K562 (cell line): ENCODE results near the gene BMPER. TPM values are rescaled to one million over a fixed set of nuclear protein-coding genes. Genes with fewer than 3 reads are reported as not detected.

Experiments used
- ATAC-seq: fragments of 200-7000 bp; cut with Tn5 transposase; 3 replicates; pipeline ENCODE4 v1.9.1; 2020; ENCODE audit warnings: moderate library complexity
- BruUV-seq: library from RNA; stranded (reverse); fragments of 400-500 nt; replicated peaks from 2 replicates; lab custom pipeline; 2021; lab: Mats Ljungman, UMichigan
- CTCF ChIA-PET: fragments of 300-600 bp; formaldehyde crosslinking; extraction: SDS; loops from one replicate; lab custom pipeline; 2021; ENCODE audit warnings: low intra/inter-chr PET ratio; lab: Yijun Ruan, JAX
- POLR2A ChIA-PET: fragments of 300-600, 350-650 bp; sonication (Branson Sonifier 250); formaldehyde crosslinking; extraction: SDS; loops from one replicate; lab custom pipeline; 2021; ENCODE audit warnings: antibody characterized with exemption, inconsistent platforms; lab: Yijun Ruan, JAX
- DNase-seq, 4 experiments: peaks; one replicate each; pipeline versions ENCODE4 v3.0.0 to v3.0.0-alpha.2; 2011 to 2018; ENCODE audit warnings: low spot score in 3 of 4, mixed read lengths in 3 of 4; ENCODE audit errors: extremely low read depth in 1 of 4
- FAIRE-seq: peaks from 2 replicates; lab custom pipeline; 2011; peaks lifted over from hg19 to GRCh38; lab: Jason Lieb, UNC
- H2AFZ ChIP-seq: 2 replicates; pipeline ENCODE4 v1.6.0; 2011; ENCODE audit warnings: low read depth, low read length, control low read depth, inconsistent platforms
- H3K27ac ChIP-seq: fragments of 200-600 bp; 3 replicates; pipeline ENCODE4 v1.8.0; 2011; ENCODE audit warnings: low read depth, mild to moderate bottlenecking, control low read depth, inconsistent platforms, low read length, moderate library complexity, mixed read lengths; ENCODE audit errors: extremely low read depth
- H3K27me3 ChIP-seq, 2 experiments: fragments of 300-600 bp in 1 of 2; 2 replicates in 1 of 2; 3 replicates in 1 of 2; pipeline versions ENCODE4 v1.6.0 to v1.8.0; 2011; ENCODE audit warnings: inconsistent platforms in 2 of 2, low read length in 2 of 2, mild to moderate bottlenecking in 1 of 2, mixed read lengths in 1 of 2, moderate library complexity in 1 of 2; ENCODE audit not compliant: control insufficient read depth in 2 of 2, insufficient read depth in 2 of 2
- H3K36me3 ChIP-seq: fragments of 300-600 bp; 3 replicates; pipeline ENCODE4 v1.8.0; 2011; ENCODE audit warnings: mild to moderate bottlenecking, low read length, inconsistent platforms; ENCODE audit not compliant: control insufficient read depth, insufficient read depth
- H3K4me1 ChIP-seq, 2 experiments: fragments of 200-600 bp in 1 of 2; replicated peaks in 1 of 2; 2 replicates in 1 of 2; 3 replicates in 1 of 2; pipeline versions ENCODE4 v1.5.1 to v1.8.0; 2011; ENCODE audit warnings: inconsistent platforms in 2 of 2, low read length in 2 of 2, mild to moderate bottlenecking in 1 of 2, mixed read lengths in 1 of 2, moderate library complexity in 1 of 2; ENCODE audit not compliant: control insufficient read depth in 2 of 2, insufficient read depth in 2 of 2
- H3K4me2 ChIP-seq: 2 replicates; pipeline ENCODE4 v1.6.1; 2011; ENCODE audit warnings: low read length, control low read depth, inconsistent platforms, mixed read lengths; ENCODE audit not compliant: insufficient read depth
- H3K4me3 ChIP-seq: fragments of 200-600 bp; sonication (generic), shearing (Covaris generic); 2 replicates; pipeline ENCODE4 v1.5.1; 2016; ENCODE audit warnings: control low read depth, inconsistent platforms
- H3K79me2 ChIP-seq: fragments of 200-600 bp; 3 replicates; pipeline ENCODE4 v1.8.0; 2011; ENCODE audit warnings: low read length, inconsistent platforms; ENCODE audit not compliant: control insufficient read depth, insufficient read depth
- H3K9ac ChIP-seq, 2 experiments: 2 replicates each; pipeline versions ENCODE4 v1.6.0 to v1.6.1; 2011; ENCODE audit warnings: low read depth in 2 of 2, low read length in 2 of 2, control low read depth in 1 of 2, inconsistent platforms in 1 of 2, mild to moderate bottlenecking in 1 of 2, mixed read lengths in 1 of 2; ENCODE audit not compliant: insufficient read depth in 1 of 2
- H3K9me1 ChIP-seq: one replicate; pipeline ENCODE4 v1.6.0; 2011; ENCODE audit warnings: inconsistent platforms, mild to moderate bottlenecking, low read length, moderate library complexity; ENCODE audit not compliant: control insufficient read depth, insufficient read depth
- H3K9me3 ChIP-seq: replicated peaks from 2 replicates; pipeline ENCODE4 v1.5.1; 2011; ENCODE audit warnings: low read depth, low read length, inconsistent platforms; ENCODE audit not compliant: control insufficient read depth, insufficient read depth
- H4K20me1 ChIP-seq: replicated peaks from 2 replicates; pipeline ENCODE4 v1.6.1; 2011; ENCODE audit warnings: low read length, inconsistent platforms, mixed read lengths; ENCODE audit not compliant: control insufficient read depth, insufficient read depth
- CXXC5 ChIP-seq: fragments of 250-450 bp; sonication (Bioruptor Pico); IDR thresholded peaks from 2 replicates; pipeline ENCODE4 v1.8.0; 2022; ENCODE audit warnings: inconsistent platforms, mild to moderate bottlenecking, moderate library complexity
- ILK ChIP-seq: fragments of 450-650 bp; IDR thresholded peaks from 2 replicates; pipeline ENCODE4 v1.6.1; 2016; ENCODE audit warnings: missing genetic modification characterization, low read depth, mild to moderate bottlenecking, missing compliant biosample characterization, moderate library complexity, borderline replicate concordance
- MGA ChIP-seq: fragments of 450-650 bp; IDR thresholded peaks from 2 replicates; pipeline ENCODE4 v1.6.1; 2016; ENCODE audit warnings: mild to moderate bottlenecking, moderate library complexity
- ZNF121 ChIP-seq: sonication (generic); formaldehyde crosslinking; conservative IDR thresholded peaks from 2 replicates; pipeline ENCODE4 v1.8.0; 2022; ENCODE audit warnings: missing genetic modification reagents
- ZNF57 ChIP-seq: fragments of 450-650 bp; formaldehyde crosslinking; IDR thresholded peaks from 2 replicates; pipeline ENCODE4 v1.4.0; 2020; ENCODE audit warnings: mild to moderate bottlenecking, moderate library complexity
- ZNF639 ChIP-seq, 2 experiments: fragments of 200-800 bp in 1 of 2; sonication (Bioruptor generic) in 1 of 2; sonication (generic) in 1 of 2; formaldehyde crosslinking in 1 of 2; IDR thresholded peaks in 1 of 2; conservative IDR thresholded peaks in 1 of 2; 2 replicates each; pipeline versions ENCODE4 v1.5.0 to v1.6.1; 2016 to 2020; ENCODE audit warnings: missing compliant biosample characterization in 1 of 2, missing genetic modification characterization in 1 of 2, missing genetic modification reagents in 1 of 2
- ZNF76 ChIP-seq: fragments of 250-450 bp; sonication (Bioruptor Pico); IDR thresholded peaks from 2 replicates; pipeline ENCODE4 v1.4.0; 2020; ENCODE audit warnings: mild to moderate bottlenecking, moderate library complexity, borderline replicate concordance
- WGBS: fragments of 100-300 bp; shearing (Covaris generic); methylation state at CpG from one replicate; pipeline ENCODE4 v1.1.6; 2016; ENCODE audit warnings: low coverage, mixed read lengths; ENCODE audit not compliant: insufficient coverage; ENCODE audit errors: missing lambda C conversion rate; 5-methylcytosine and 5-hydroxymethylcytosine counted together
- in situ Hi-C: fragments of 300-500 bp; cut with MboI; formaldehyde crosslinking; loops from 4 replicates; pipeline ENCODE4 v1.15.0; 2018; ENCODE audit warnings: inconsistent platforms, mixed read lengths
- intact Hi-C: fragments of 100-400 bp; cut with micrococcal nuclease; formaldehyde crosslinking; loops from 2 replicates; pipeline ENCODE4 v1.14.2; 2022
- polyA plus RNA-seq, 8 experiments: library from polyadenylated mRNA; depleted of rRNA in 4 of 8; stranded (reverse) in 5 of 8; unstranded in 3 of 8; fragments of >200 nt; fragmentation: Nextera tagmentation in 2 of 8; fragmentation: Illumina TruSeq in 1 of 8; extraction: Ambion mirVana in 2 of 8; extraction: Trizol in 1 of 8; gene quantifications; 2 replicates each; pipeline versions ENCODE4 v1.2.1 to v1.2.3, GENCODE V29; 2011 to 2014; ENCODE audit warnings: inconsistent platforms in 1 of 8, missing spikeins in 1 of 8
- total RNA-seq, 7 experiments: library from RNA; depleted of rRNA in 6 of 7; stranded (reverse); fragments of >200 nt in 6 of 7; fragmentation: Illumina TruSeq in 2 of 7; extraction: Trizol in 2 of 7; gene quantifications; 2 replicates each; pipeline versions ENCODE4 v1.2.1 to v1.2.3, GENCODE V29; 2011 to 2021; ENCODE audit warnings: low replicate concordance in 1 of 7

The BMPER gene
- total and polyA plus RNA-seq, 9 of the 15 experiments (the other 6 are each of a cell fraction or from before 2014, with no cell fraction given): not detected

- no peak for ATAC-seq
- no peaks in the 10 kb centered on the region for H3K9me1 ChIP-seq
- in situ Hi-C loops: no loop called here
- no peaks in the 10 kb centered on the region for H3K9me3 ChIP-seq
- no peaks in the 10 kb centered on the region for H3K27me3 ChIP-seq
- WGBS: 0% methylated on average over 5 of the region's 5 CpGs
- intact Hi-C loops: no loop called here
- no peak overlapping the region for H3K27ac ChIP-seq
- TF ChIP-seq ZNF121 (CRISPR knock-in tag) (no peak), ILK (tag) (no peak), CXXC5 (no peak), ZNF76 (CRISPR knock-in tag) (no peak), MGA (no peak), ZNF639 (CRISPR knock-in tag; conservative IDR thresholded peaks at IDR 0.05 in 1 of 2, IDR thresholded peaks at IDR 0.05 in 1 of 2) (no peak), ZNF57 (CRISPR knock-in tag) (no peak)
- DNase-seq: no peak
- no peak overlapping the region for H3K4me3 ChIP-seq
- no peak overlapping the region for H3K4me2 ChIP-seq
- no peak overlapping the region for H2AFZ ChIP-seq
- H4K20me1 ChIP-seq: no peaks in the 10 kb centered on the region
- ChIA-PET CTCF (interaction anchor here (0.6 kb wide), 1 partner anchor 246 kb away, joined by 3 read pairs; no protein-coding TSS in a partner anchor), POLR2A (no interaction called here)
- H3K79me2 ChIP-seq: no peaks in the 10 kb centered on the region
- no peaks in the 10 kb centered on the region for H3K4me1 ChIP-seq
- FAIRE-seq: no peak
- no peaks in the 10 kb centered on the region for H3K36me3 ChIP-seq
- no peak overlapping the region for H3K9ac ChIP-seq
- no TSS peak for BruUV-seq
These were observed 185.5 kb downstream of the BMPER start for GRCh38 chr7:34090816-34091215.
